Memory B cell (primary cell): Measurements from ENCODE around the gene CRYBA2.

Experiments used
- ATAC-seq: fragments of 150-1000 bp; cut with Tn5 transposase; 2 replicates; pipeline ENCODE4 v1.10.0; 2021; ENCODE audit warnings: low read depth, mild to moderate bottlenecking, moderate library complexity
- DNase-seq, 2 donors: peaks; one replicate each; pipeline ENCODE4 v3.0.0; 2022; ENCODE audit warnings: low spot score in 2 of 2
- H3K27ac Mint-ChIP-seq: one replicate; pipeline ENCODE4 v1.8.0; 2022; ENCODE audit warnings: mild to moderate bottlenecking, moderate library complexity, mixed read lengths
- H3K27me3 Mint-ChIP-seq: one replicate; pipeline ENCODE4 v1.8.0; 2022; ENCODE audit warnings: mixed read lengths
- H3K36me3 Mint-ChIP-seq: one replicate; pipeline ENCODE4 v1.8.0; 2022; ENCODE audit warnings: mild to moderate bottlenecking, mixed read lengths
- H3K4me1 Mint-ChIP-seq: one replicate; pipeline ENCODE4 v1.8.0; 2022; ENCODE audit warnings: mixed read lengths
- H3K4me3 Mint-ChIP-seq: one replicate; pipeline ENCODE4 v1.8.0; 2022; ENCODE audit warnings: mild to moderate bottlenecking, moderate library complexity, mixed read lengths
- H3K9me3 Mint-ChIP-seq: one replicate; pipeline ENCODE4 v1.8.0; 2022; ENCODE audit warnings: mixed read lengths

Gene CRYBA2

DNA sequence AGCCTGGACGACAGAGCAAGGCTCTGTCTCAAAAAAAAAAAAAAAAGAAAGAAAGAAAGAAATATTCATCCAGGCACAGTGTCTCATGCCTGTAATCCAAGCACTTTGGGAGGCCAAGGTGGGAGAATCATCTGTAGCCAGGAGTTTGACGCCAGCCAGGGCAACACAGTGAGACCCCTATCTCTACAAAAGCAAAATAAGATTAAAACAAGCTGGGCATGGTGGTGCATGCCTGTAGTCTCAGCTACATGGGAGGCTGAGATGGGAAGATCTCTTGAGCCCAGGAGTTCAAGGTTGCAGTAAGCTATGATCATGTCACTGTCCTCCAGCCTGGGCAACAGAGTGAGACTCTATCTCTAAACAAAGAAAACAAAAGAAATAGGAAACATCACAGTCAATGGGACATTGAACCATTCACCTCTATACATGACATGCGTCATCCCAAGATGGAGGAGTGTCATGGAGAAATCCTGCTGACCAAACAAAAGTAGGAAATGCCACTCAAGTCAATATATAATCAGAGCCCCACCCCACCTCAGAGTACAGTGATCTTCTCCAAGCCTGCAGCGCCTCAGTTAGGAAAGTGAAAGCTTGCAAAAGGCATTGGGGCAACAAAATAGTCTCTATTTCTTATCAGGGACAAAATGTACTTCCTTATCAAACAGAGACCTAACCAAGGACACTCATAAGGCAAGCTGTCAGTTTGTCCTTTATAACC lies 18.0 kb downstream of the CRYBA2 start:
- Mint-ChIP-seq H3K27ac (no peak overlapping the region), H3K27me3 (peaks cover 33% of the 10 kb centered on the region), H3K9me3 (no peaks in the 10 kb centered on the region), H3K4me1 (peaks cover 4% of the 10 kb centered on the region), H3K4me3 (no peak overlapping the region), H3K36me3 (peaks cover 2% of the 10 kb centered on the region)
- DNase-seq (no peak), ATAC-seq (no peak)

DNA sequence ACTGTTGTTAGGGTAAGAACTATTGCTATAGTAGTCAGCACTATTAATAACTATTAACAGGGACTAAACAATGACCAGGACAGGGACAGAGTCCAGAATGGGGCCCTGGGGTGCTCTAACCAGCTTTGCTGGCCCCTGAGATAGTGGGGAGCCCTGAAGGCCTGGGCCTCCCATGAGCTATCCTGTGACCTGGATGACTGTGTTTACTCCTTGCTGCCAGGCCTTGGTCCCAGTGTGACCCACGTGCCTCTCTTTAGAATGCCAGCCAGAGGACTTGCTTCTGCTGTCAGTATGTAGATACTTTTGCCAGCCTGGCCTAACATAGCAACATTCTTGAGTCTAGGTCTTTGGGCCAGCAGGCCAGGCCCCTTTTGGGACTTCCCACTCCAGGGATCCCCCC lies 22.3 kb downstream of the CRYBA2 start:
- Mint-ChIP-seq H3K4me1 (peaks cover 2% of the 10 kb centered on the region), H3K9me3 (no peaks in the 10 kb centered on the region), H3K27me3 (peaks cover 19% of the 10 kb centered on the region), H3K4me3 (no peak overlapping the region), H3K27ac (no peak overlapping the region), H3K36me3 (no peaks in the 10 kb centered on the region)
- ATAC-seq, result no peak
- DNase-seq, result no peak

DNA sequence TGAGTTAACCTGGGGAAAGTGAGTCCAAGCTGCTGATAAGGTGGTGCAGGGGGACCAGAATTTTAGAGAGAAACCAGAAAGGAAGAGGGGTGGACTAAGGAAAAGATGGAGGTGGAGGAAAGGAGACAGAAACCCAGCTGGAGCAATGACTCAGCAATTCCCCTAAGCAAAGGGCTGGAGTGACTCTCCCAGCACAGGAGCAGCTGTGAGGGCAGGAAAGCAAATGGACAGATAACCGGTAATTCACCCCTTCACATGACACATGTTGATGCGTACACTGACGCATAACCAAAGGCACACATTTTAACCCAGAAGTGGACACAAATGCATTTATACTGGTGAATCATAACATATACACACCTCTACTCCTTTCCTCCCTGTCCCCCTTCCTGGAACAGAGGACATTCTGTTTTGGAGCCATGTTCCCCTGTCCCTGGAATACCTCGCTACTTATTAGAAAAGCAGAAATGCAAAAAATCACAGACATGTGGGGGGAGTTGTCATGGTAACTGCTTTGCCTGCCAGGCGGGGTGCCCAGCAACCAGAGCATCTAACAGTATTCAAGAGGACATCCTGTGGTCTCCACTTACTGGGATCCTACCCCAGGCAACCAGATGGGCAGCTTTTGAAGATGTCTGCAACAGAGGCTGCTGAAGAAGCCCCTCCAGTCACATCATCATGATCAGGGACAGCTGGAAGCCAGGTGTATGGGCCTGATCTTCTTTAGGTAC lies 29.0 kb downstream of the CRYBA2 start:
- Mint-ChIP-seq H3K36me3 (peaks cover 4% of the 10 kb centered on the region), H3K9me3 (no peaks in the 10 kb centered on the region), H3K27me3 (peaks cover 23% of the 10 kb centered on the region), H3K27ac (no peak overlapping the region), H3K4me3 (no peak overlapping the region), H3K4me1 (peaks cover 13% of the 10 kb centered on the region)
- no peak for ATAC-seq
- DNase-seq, result no peak

DNA sequence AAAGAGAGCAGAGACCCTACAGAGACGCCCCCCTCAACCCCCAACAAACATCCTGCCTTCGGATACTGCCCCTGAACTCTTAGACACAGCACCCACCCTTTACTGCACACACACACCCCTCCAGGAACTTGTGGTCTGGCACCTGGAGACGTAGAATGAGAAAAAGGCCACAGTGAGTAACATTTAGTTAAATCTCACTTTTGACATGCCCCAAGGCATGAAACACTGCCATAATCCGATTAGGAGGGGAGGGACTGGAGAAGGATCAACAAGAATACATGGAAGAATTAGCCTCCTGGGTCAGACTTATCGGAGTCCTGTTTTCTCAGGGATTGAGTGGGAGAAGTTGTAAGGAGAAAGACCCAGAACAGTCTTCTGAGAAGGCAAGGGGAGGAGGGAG lies 29.6 kb downstream of the CRYBA2 start:
- ATAC-seq (no peak), DNase-seq (no peak)
- no peak overlapping the region for H3K27ac Mint-ChIP-seq
- H3K36me3 Mint-ChIP-seq, result peaks cover 4% of the 10 kb centered on the region
- H3K9me3 Mint-ChIP-seq, result no peaks in the 10 kb centered on the region
- no peak overlapping the region for H3K4me3 Mint-ChIP-seq
- peaks cover 21% of the 10 kb centered on the region for H3K27me3 Mint-ChIP-seq
- peaks cover 13% of the 10 kb centered on the region for H3K4me1 Mint-ChIP-seq

DNA sequence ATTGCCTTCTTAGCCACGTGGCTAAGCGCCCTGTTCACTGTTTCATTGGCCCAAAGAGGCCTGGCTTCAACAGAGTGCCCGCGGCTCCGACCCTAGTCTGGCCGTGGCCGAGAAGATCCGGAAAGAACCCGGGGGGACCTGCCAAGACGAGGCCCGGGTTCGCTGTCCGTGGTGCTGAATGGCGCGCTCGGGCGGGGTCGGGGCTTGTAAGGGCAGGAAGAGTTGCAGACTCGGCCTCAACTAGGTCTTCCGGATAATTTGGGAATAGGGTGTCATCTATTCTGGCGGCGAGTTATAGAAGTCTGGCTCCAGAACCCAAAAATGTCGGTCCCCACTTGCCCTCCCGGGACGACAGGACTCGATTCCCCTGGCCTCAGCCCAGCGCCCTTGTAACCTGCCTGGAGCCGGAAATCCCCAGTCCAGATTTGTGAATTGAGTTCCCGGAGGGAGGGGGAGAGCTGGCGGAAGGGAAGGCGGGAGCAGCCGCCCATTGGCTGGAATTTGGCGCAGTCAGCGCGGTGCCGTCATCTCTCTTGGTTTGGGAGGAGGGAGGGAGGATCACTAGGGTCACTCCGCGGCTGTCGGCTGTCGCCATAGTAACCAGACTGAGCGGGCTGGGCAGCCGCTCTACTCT lies 30.2 kb downstream of the CRYBA2 start:
- peaks cover 4% of the 10 kb centered on the region for H3K36me3 Mint-ChIP-seq
- H3K27ac Mint-ChIP-seq, result no peak overlapping the region
- peak in 1 of 2 donors; percentile 52 for DNase-seq
- peaks cover 11% of the 10 kb centered on the region for H3K4me1 Mint-ChIP-seq
- ATAC-seq, result no peak
- no peaks in the 10 kb centered on the region for H3K9me3 Mint-ChIP-seq
- peaks cover 19% of the 10 kb centered on the region for H3K27me3 Mint-ChIP-seq
- H3K4me3 Mint-ChIP-seq, result no peak overlapping the region

DNA sequence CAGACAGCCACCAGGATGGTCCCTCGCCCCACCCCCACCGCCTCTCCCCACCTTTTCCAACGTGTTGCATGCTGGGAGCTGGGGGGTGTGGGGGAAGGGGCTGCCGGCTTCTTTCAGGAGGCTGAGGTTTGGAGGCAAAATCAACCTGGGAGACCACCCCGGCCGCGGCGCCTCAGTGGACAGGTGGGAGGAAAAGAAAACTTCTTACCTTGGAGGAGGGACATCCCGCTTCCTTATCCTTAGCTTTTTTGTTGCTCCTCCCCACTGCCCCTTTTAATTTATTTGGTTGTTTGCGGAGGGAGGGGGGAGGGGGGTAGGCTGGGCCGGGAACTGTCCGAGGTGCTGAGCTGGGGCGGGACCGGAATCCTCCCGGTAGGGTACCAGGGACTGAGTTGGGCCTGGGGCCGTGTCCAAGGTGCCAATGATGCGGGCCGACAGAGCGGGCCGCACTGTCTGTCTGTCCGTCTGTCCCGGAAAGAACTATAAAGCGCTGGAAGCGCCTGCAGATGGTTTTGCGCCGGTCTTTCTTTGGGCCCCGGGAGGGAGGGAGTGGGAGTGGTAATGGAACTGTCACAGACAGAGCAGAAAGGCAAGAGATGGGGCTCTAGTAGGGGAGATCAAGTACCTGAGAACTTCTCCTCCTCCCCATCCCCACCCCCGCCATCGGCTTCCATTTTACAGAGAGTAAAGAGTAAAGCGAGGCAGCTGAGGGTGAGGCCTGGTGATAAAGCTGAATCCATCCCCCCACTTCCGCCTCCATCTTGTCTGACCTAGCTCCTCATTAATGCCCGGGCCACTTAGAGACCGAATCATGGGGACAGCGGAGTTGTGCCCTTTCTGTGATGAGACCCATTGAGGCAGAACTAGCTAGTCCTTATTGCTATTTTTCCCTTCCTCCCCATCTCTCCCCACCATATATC lies 31.3 kb downstream of the CRYBA2 start:
- Mint-ChIP-seq H3K4me1 (peaks cover 11% of the 10 kb centered on the region), H3K27me3 (peaks cover 21% of the 10 kb centered on the region), H3K4me3 (no peak overlapping the region), H3K9me3 (no peaks in the 10 kb centered on the region), H3K27ac (no peak overlapping the region), H3K36me3 (peaks cover 4% of the 10 kb centered on the region)
- ATAC-seq (no peak), DNase-seq (no peak)

DNA sequence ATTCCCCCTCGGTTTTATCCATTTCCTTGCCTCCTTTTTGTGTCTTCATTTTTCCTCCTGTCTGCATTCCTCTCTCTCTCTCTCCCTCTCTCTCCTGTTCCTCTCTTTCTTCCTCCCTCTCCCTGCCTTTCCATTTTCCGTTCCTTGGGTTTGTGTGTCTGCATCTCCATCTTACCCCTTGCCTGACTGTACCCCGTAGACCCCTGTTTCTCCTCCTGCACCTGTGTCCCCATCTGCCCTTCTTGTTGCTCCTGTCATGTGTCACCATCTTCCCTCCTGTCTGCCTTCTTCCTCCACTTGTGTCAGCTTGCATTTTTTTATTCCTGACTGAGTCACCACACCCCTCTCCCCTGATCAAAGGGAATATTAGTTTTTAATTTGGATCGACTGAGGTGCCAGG lies 32.0 kb downstream of the CRYBA2 start:
- Mint-ChIP-seq H3K27me3 (peaks cover 21% of the 10 kb centered on the region), H3K4me1 (peaks cover 11% of the 10 kb centered on the region), H3K9me3 (no peaks in the 10 kb centered on the region), H3K27ac (peak overlapping the region; percentile 18), H3K4me3 (peak overlapping the region; percentile 66), H3K36me3 (peaks cover 4% of the 10 kb centered on the region)
- ATAC-seq, result no peak
- DNase-seq, result no peak

DNA sequence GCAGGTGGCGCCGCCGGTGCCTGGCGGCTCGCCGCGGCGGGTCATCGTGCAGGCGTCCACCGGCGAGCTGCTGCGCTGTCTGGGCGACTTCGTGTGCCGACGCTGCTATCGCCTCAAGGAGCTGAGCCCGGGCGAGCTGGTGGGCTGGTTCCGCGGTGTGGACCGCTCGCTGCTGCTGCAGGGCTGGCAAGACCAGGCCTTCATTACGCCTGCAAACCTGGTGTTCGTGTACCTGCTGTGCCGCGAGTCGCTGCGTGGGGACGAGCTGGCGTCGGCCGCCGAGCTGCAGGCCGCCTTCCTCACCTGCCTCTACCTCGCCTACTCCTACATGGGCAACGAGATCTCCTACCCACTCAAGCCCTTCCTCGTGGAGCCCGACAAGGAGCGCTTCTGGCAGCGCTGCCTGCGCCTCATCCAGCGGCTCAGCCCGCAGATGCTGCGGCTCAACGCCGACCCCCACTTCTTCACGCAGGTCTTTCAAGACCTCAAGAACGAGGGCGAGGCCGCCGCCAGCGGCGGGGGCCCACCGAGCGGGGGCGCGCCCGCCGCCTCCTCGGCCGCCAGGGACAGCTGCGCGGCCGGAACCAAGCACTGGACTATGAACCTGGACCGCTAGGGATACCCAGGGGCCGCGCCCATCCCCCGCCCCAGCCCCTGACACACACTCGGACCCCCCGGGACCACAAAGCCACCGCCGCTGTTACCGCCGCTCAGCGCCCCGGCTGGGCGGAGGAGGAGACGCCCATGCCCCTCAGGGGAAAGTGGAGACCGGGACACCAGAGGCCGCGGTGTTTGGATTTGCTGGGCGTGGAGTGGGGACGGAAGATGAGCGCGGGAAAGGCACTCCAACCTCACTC lies 32.7 kb downstream of the CRYBA2 start:
- no peak for DNase-seq
- H3K4me1 Mint-ChIP-seq, result peaks cover 11% of the 10 kb centered on the region
- H3K4me3 Mint-ChIP-seq, result peak overlapping the region; percentile 66
- ATAC-seq, result no peak
- H3K27ac Mint-ChIP-seq, result peak overlapping the region; percentile 18
- H3K9me3 Mint-ChIP-seq, result no peaks in the 10 kb centered on the region
- H3K27me3 Mint-ChIP-seq, result peaks cover 20% of the 10 kb centered on the region
- peaks cover 4% of the 10 kb centered on the region for H3K36me3 Mint-ChIP-seq

DNA sequence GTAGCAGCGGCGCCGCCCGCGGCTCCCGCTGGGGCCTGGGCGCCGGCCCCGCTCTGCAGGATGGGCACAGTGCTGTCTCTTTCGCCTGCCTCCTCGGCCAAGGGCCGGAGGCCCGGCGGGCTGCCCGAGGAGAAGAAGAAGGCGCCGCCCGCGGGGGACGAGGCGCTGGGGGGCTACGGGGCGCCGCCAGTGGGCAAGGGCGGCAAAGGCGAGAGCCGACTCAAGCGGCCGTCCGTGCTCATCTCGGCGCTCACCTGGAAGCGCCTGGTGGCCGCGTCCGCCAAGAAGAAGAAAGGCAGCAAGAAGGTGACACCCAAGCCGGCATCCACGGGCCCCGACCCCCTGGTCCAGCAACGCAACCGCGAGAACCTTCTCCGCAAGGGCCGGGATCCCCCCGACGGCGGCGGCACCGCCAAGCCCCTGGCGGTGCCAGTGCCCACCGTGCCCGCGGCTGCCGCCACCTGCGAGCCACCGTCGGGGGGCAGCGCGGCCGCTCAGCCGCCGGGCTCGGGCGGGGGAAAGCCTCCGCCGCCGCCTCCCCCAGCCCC lies 33.4 kb downstream of the CRYBA2 start:
- Mint-ChIP-seq H3K9me3 (no peaks in the 10 kb centered on the region), H3K27me3 (peaks cover 24% of the 10 kb centered on the region)

DNA sequence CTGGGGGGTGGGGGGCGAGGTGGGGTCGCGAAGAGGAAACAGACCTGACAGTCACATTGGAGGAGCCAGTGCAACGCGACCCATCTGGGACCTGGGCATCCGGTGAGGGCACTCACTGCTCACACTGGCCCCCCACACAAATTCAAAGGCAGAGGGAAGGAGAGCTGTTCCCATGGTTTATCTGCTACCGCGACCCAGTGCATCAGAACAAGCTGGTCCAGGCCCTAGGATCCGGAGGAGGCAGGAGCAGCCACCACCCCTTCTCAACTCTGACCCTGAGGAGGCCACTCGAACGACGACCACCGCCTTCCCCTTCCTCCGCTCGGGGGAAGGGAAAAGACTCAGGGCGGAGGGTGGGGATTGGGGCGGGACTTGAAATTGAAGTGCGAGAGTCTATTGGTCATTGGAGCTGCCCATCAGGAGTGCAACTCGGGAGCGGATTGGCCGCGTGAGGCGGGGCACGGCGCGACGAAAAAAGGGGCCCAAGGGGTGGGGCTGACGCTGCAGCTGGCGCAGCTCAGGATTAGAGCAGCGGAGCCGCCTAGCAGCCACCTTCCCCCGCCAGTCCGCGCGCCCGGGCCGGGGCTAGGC lies 34.0 kb downstream of the CRYBA2 start, which contains the start of gene CDK5R2:
CDK5R2 (plus strand) TSS at position 526 of the 591 bp plus-strand sequence. CDS start 155 bp downstream, outside the sequence.
- Mint-ChIP-seq H3K9me3 (no peaks in the 10 kb centered on the region), H3K27me3 (peaks cover 22% of the 10 kb centered on the region), H3K4me1 (peaks cover 11% of the 10 kb centered on the region), H3K36me3 (peaks cover 4% of the 10 kb centered on the region), H3K4me3 (peak within 1 kb of the TSS; percentile 79), H3K27ac (no peak within 1 kb of the TSS)
- DNase-seq (peak; percentile 70 to 72), ATAC-seq (peak; percentile 95)

More for the DNA sequence above, 33.4 kb downstream of the CRYBA2 start:
- peaks cover 11% of the 10 kb centered on the region for H3K4me1 Mint-ChIP-seq
- H3K4me3 Mint-ChIP-seq, result peak overlapping the region; percentile 39
- ATAC-seq (peak; percentile 2), DNase-seq (no peak)
- H3K27ac Mint-ChIP-seq, result no peak overlapping the region
- peaks cover 4% of the 10 kb centered on the region for H3K36me3 Mint-ChIP-seq

DNA sequence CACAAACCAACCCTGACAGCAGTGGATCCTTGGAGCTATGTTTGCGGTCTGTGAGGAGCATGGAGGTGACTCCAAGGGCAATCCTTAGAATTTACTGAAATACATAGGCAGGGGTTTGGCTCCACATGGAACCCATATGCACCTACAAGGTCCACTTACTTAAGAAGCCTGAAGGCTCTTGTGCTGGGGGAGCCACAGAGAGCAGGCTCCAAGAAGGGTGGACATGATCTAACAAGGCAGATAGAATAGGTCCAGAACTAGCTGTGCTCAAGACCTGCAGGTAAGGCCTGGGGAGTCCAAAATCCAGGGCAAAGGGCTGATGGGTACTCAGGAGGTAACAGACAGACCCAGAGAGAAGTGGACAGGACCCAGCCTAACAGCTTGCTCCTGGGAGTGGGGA lies 34.9 kb downstream of the CRYBA2 start:
- peaks cover 4% of the 10 kb centered on the region for H3K36me3 Mint-ChIP-seq
- no peaks in the 10 kb centered on the region for H3K9me3 Mint-ChIP-seq
- DNase-seq (no peak), ATAC-seq (no peak)
- no peak overlapping the region for H3K27ac Mint-ChIP-seq
- peaks cover 17% of the 10 kb centered on the region for H3K27me3 Mint-ChIP-seq
- H3K4me1 Mint-ChIP-seq, result peaks cover 9% of the 10 kb centered on the region
- H3K4me3 Mint-ChIP-seq, result peak overlapping the region; percentile 79

DNA sequence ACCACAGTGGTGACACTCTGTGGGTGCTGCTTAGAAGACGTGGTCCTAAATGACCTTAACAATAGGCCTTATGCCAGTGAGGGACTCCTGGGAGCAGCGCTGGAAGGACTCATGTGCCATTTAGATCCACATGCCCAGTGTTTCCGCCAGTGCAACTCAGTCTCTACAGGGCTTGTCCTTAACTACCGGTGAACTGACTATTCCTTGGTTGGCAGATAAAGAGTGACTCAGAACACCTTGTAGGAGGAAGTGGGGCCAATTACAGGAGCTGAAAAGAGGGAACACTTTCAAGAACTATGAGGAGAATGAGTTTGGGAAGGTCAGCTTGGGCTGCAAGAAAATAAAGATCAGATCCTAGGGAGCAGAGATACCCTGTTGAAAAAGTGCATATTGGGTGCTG lies 35.6 kb downstream of the CRYBA2 start:
- Mint-ChIP-seq H3K9me3 (no peaks in the 10 kb centered on the region), H3K36me3 (peaks cover 4% of the 10 kb centered on the region), H3K27ac (no peak overlapping the region), H3K27me3 (peaks cover 20% of the 10 kb centered on the region), H3K4me1 (peaks cover 9% of the 10 kb centered on the region), H3K4me3 (peak overlapping the region; percentile 3)
- ATAC-seq (no peak), DNase-seq (no peak)
